B cell (primary cell): ENCODE results near the gene PI4KB. TPM values are rescaled to one million over a fixed set of nuclear protein-coding genes. Genes with fewer than 3 reads are reported as not detected.

ENCODE experiments used
- ATAC-seq: fragments of 200-7000 bp; cut with Tn5 transposase; one replicate; pipeline ENCODE4 v1.10.0; 2021; ENCODE audit warnings: low read depth, mild to moderate bottlenecking, moderate number of reproducible peaks, moderate library complexity
- CTCF ChIA-PET: fragments of 350-600 bp; sonication (Branson Sonifier 250); formaldehyde crosslinking; loops from one replicate; lab custom pipeline; 2021; ENCODE audit warnings: antibody characterized with exemption, inconsistent platforms; lab: Charles Lee
- POLR2A ChIA-PET: fragments of 350-600 bp; sonication (Branson Sonifier 250); formaldehyde crosslinking; loops from one replicate; lab custom pipeline; 2021; ENCODE audit warnings: antibody characterized with exemption; lab: Charles Lee
- DNase-seq: peaks from one replicate; pipeline ENCODE4 v3.0.0; 2013
- H2AFZ ChIP-seq: 2 replicates; pipeline ENCODE4 v1.6.1; 2012; ENCODE audit warnings: mild to moderate bottlenecking, low read depth, low read length; ENCODE audit not compliant: insufficient read depth, poor library complexity, severe bottlenecking
- H3K27ac ChIP-seq, 2 donors: 1 replicate in 1 of 2; 2 replicates in 1 of 2; pipeline ENCODE4 v1.5.1; 2012 to 2013; ENCODE audit warnings: low read length in 2 of 2, mild to moderate bottlenecking in 2 of 2, moderate library complexity in 1 of 2
- H3K27me3 ChIP-seq, 4 experiments: fragments of 200-600 bp in 1 of 4; sonication (generic) in 1 of 4; replicated peaks in 1 of 4; 1 replicate in 2 of 4; 2 replicates in 2 of 4; pipeline versions ENCODE4 v1.6.1 to v1.7.0; 2013 to 2016; ENCODE audit warnings: low read length in 3 of 4, mild to moderate bottlenecking in 2 of 4, mixed read lengths in 1 of 4, moderate library complexity in 1 of 4; ENCODE audit not compliant: insufficient read depth in 4 of 4, control insufficient read depth in 3 of 4; ENCODE audit errors: control extremely low read depth in 1 of 4
- H3K36me3 ChIP-seq, 2 experiments: replicated peaks in 1 of 2; 1 replicate in 1 of 2; 2 replicates in 1 of 2; pipeline versions ENCODE4 v1.6.1 to v1.7.1; 2013; ENCODE audit warnings: low read length in 1 of 2; ENCODE audit not compliant: insufficient read depth in 2 of 2, control insufficient read depth in 1 of 2; ENCODE audit errors: control extremely low read depth in 1 of 2, extremely low read depth in 1 of 2
- H3K4me1 ChIP-seq, 2 donors: fragments of 200-600 bp in 1 of 2; sonication (generic) in 1 of 2; 1 replicate in 1 of 2; 2 replicates in 1 of 2; pipeline versions ENCODE4 v1.5.1 to v1.6.1; 2013 to 2017; ENCODE audit warnings: low read length in 2 of 2; ENCODE audit not compliant: control insufficient read depth in 2 of 2, insufficient read depth in 2 of 2
- H3K4me2 ChIP-seq: replicated peaks from 2 replicates; pipeline ENCODE3; 2012; ENCODE audit warnings: mild to moderate bottlenecking, low read depth, low read length; ENCODE audit not compliant: poor library complexity, severe bottlenecking
- H3K4me3 ChIP-seq, 5 experiments: fragments of 200-600 bp in 1 of 5; sonication (generic) in 1 of 5; 1 replicate in 3 of 5; 2 replicates in 2 of 5; pipeline versions ENCODE4 v1.5.1 to v1.7.0; 2011 to 2016; ENCODE audit warnings: low read length in 4 of 5, mild to moderate bottlenecking in 4 of 5, low read depth in 2 of 5, control low read depth in 1 of 5, moderate library complexity in 1 of 5; ENCODE audit not compliant: insufficient read depth in 1 of 5; ENCODE audit errors: control extremely low read depth in 1 of 5, extremely low read depth in 1 of 5
- H3K79me2 ChIP-seq: fragments of 200-600 bp; sonication (generic); one replicate; pipeline ENCODE4 v1.6.0; 2016; ENCODE audit warnings: low read length; ENCODE audit not compliant: control insufficient read depth, insufficient read depth
- H3K9ac ChIP-seq: fragments of 200-600 bp; sonication (generic); 2 replicates; pipeline ENCODE4 v1.6.1; 2017; ENCODE audit warnings: mild to moderate bottlenecking, low read length, moderate library complexity
- H3K9me3 ChIP-seq, 3 donors: one replicate each; pipeline versions ENCODE4 v1.6.1 to v1.7.1; 2013; ENCODE audit warnings: low read length in 2 of 3; ENCODE audit not compliant: control insufficient read depth in 2 of 3, insufficient read depth in 1 of 3; ENCODE audit errors: control extremely low read depth in 1 of 3
- H4K20me1 ChIP-seq: 2 replicates; pipeline ENCODE4 v1.6.0; 2012; ENCODE audit warnings: mild to moderate bottlenecking, low read length; ENCODE audit not compliant: insufficient read depth, control insufficient read depth, poor library complexity, severe bottlenecking
- H3K27ac Mint-ChIP-seq: one replicate; pipeline ENCODE4 v1.8.0; 2021; ENCODE audit warnings: mixed read lengths
- H3K27me3 Mint-ChIP-seq: one replicate; pipeline ENCODE4 v1.8.0; 2021; ENCODE audit warnings: mixed read lengths
- H3K4me1 Mint-ChIP-seq: one replicate; pipeline ENCODE4 v1.8.0; 2021; ENCODE audit warnings: mixed read lengths
- H3K4me3 Mint-ChIP-seq: one replicate; pipeline ENCODE4 v1.8.0; 2021; ENCODE audit warnings: mixed read lengths
- H3K9me3 Mint-ChIP-seq: one replicate; pipeline ENCODE4 v1.8.0; 2022; ENCODE audit warnings: mixed read lengths; ENCODE audit not compliant: insufficient read depth
- EZH2 ChIP-seq: IDR thresholded peaks from 2 replicates; pipeline ENCODE4 v1.6.1; 2012; ENCODE audit warnings: borderline replicate concordance, low read depth, mild to moderate bottlenecking, moderate library complexity, low read length; ENCODE audit not compliant: insufficient read depth, poor library complexity, severe bottlenecking
- WGBS: methylation state at CpG from one replicate; pipeline ENCODE4 v1.1.5; 2013; ENCODE audit warnings: missing lambda C conversion rate; ENCODE audit not compliant: insufficient coverage; 5-methylcytosine and 5-hydroxymethylcytosine counted together
- intact Hi-C: fragments of 100-400 bp; cut with micrococcal nuclease; formaldehyde crosslinking; loops from one replicate; pipeline ENCODE4 v1.10.0; 2022
- polyA plus RNA-seq: library from polyadenylated mRNA; depleted of rRNA; stranded (reverse); fragments of >200 nt; gene quantifications from 2 replicates; pipeline ENCODE4 v1.2.3, GENCODE V29; 2012
- total RNA-seq, 2 donors: library from RNA; stranded (reverse); fragments of 120-200 nt in 1 of 2; gene quantifications; 1 replicate in 1 of 2; 2 replicates in 1 of 2; pipeline versions ENCODE4 v1.2.3 to v1.2.4, GENCODE V29; 2013 to 2022
- TF ChIP-seq, protein P1 (sequence below): fragments of 200-600 bp; IDR thresholded peaks from one replicate; pipeline ENCODE4 v1.8.0; 2022; ENCODE audit warnings: antibody characterized with exemption, mild to moderate bottlenecking

PI4KB gene
- total and polyA plus RNA-seq, 2 donors (not counting 1 experiment from before 2014, with no cell fraction given) = 110 to 138 TPM

DNA sequence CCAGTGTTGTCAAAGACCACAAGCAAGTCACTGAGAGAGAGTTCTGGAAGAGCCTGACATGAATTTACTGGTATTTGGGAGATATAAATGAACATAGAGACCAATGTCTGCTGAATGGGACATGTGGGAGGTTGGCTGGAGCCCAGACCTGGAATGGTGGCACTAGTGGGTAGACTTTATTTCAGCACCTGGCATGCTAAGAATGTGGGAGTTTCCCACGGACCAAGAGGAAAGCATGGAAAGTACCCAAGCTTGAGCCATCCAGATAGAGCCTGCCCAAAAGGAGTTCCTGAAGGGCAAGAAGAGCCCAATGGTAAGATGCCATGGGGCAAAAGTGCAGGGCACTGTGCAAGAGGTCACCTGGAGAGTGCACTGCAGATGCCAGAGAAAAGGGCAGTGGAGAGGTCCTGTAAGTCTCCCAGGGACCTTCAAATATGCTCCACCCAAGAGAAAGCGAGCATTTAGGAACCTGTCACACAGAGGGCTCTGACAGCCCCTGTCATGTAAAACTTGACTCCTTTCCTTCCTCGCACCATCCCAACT lies 53.2 kb downstream of the PI4KB start:
- DNase-seq = no peak
- H3K36me3 ChIP-seq = no peaks in the 10 kb centered on the region
- peaks cover 19 to 34% of the 10 kb centered on the region in 2 donors for H3K4me1 ChIP-seq
- TF ChIP-seq, protein P1, sequence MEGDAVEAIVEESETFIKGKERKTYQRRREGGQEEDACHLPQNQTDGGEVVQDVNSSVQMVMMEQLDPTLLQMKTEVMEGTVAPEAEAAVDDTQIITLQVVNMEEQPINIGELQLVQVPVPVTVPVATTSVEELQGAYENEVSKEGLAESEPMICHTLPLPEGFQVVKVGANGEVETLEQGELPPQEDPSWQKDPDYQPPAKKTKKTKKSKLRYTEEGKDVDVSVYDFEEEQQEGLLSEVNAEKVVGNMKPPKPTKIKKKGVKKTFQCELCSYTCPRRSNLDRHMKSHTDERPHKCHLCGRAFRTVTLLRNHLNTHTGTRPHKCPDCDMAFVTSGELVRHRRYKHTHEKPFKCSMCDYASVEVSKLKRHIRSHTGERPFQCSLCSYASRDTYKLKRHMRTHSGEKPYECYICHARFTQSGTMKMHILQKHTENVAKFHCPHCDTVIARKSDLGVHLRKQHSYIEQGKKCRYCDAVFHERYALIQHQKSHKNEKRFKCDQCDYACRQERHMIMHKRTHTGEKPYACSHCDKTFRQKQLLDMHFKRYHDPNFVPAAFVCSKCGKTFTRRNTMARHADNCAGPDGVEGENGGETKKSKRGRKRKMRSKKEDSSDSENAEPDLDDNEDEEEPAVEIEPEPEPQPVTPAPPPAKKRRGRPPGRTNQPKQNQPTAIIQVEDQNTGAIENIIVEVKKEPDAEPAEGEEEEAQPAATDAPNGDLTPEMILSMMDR = no peak
- no peak for TF ChIP-seq EZH2
- CTCF ChIA-PET = no interaction called here
- Mint-ChIP-seq H3K9me3 (no peaks in the 10 kb centered on the region), H3K27ac (no peak overlapping the region), H3K4me1 (peaks cover 22% of the 10 kb centered on the region), H3K4me3 (no peak overlapping the region), H3K27me3 (no peaks in the 10 kb centered on the region)
- WGBS = 92% methylated on average over 1 of the region's 3 CpGs
- intact Hi-C loops = no loop called here
- no peaks in the 10 kb centered on the region for H4K20me1 ChIP-seq
- POLR2A ChIA-PET = no interaction called here
- no peaks in the 10 kb centered on the region for H3K27me3 ChIP-seq
- no peak overlapping the region for H2AFZ ChIP-seq
- no peaks in the 10 kb centered on the region for H3K9me3 ChIP-seq
- no peak overlapping the region for H3K9ac ChIP-seq
- no peak overlapping the region for H3K4me3 ChIP-seq
- no peak overlapping the region for H3K4me2 ChIP-seq
- no peak overlapping the region for H3K27ac ChIP-seq
- H3K79me2 ChIP-seq = peaks cover 3% of the 10 kb centered on the region
- ATAC-seq = no peak

DNA sequence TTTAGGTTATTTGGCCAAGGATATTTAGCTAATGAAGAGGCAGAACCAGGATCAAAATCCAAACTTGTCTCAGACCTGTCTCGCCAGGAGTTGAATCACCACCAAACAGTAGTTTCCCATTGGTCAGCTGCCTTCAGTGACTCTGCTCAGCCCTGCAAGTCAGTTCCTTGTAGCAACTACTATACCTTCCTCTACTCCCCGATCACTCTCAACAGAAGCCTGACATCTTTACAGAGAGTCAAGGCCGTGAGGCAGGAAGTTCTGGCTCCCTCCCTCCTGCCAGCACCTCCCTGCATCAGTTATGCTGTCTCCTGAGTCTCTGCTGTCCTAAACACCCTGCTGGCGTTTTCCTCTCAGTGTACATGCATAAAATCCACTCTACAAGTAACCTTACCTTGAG lies 59.5 kb downstream of the PI4KB start:
- H3K27ac Mint-ChIP-seq = no peak overlapping the region
- intact Hi-C loops = no loop called here
- Histone ChIP-seq H3K27ac (no peak overlapping the region), H3K4me1 (peaks cover 13 to 17% of the 10 kb centered on the region in 2 donors), H2AFZ (no peak overlapping the region), H3K9me3 (no peaks in the 10 kb centered on the region), H3K9ac (no peak overlapping the region), H4K20me1 (no peaks in the 10 kb centered on the region), H3K36me3 (peaks cover 8 to 35% of the 10 kb centered on the region in 2 experiments), H3K4me3 (no peak overlapping the region), H3K4me2 (no peak overlapping the region), H3K79me2 (peaks cover 5% of the 10 kb centered on the region), H3K27me3 (no peaks in the 10 kb centered on the region)
- no peak for DNase-seq
- no peaks in the 10 kb centered on the region for H3K9me3 Mint-ChIP-seq
- 85% methylated on average over 3 of the region's 4 CpGs for WGBS
- TF ChIP-seq, protein P1 = no peak
- TF ChIP-seq EZH2 = no peak
- ATAC-seq = no peak
- H3K27me3 Mint-ChIP-seq = no peaks in the 10 kb centered on the region
- ChIA-PET CTCF (interaction anchor here (0.8 to 1.2 kb wide), 3 partner anchors 10 to 73 kb away, joined by 3 to 6 read pairs (median 3); no protein-coding TSS in a partner anchor), POLR2A (interaction anchor here (0.7 kb wide), 1 partner anchor 614 kb away, joined by 5 read pairs; no protein-coding TSS in a partner anchor)
- H3K4me1 Mint-ChIP-seq = peaks cover 14% of the 10 kb centered on the region
- no peak overlapping the region for H3K4me3 Mint-ChIP-seq
